Endothelial cell of umbilical vein (primary cell): Measurements from ENCODE around the gene C14orf93. TPM values are rescaled to one million over a fixed set of nuclear protein-coding genes. Genes with fewer than 3 reads are reported as not detected.

Source experiments
- BruUV-seq: library from RNA; stranded (reverse); fragments of 400-500 nt; replicated peaks from 2 replicates; lab custom pipeline; 2021; lab: Mats Ljungman, UMichigan
- CTCF ChIA-PET: fragments of 300-600, 350-600 bp; sonication (Branson Sonifier 250); formaldehyde crosslinking; loops from one replicate; lab custom pipeline; 2021; ENCODE audit warnings: antibody characterized with exemption, inconsistent platforms; lab: Charles Lee
- POLR2A ChIA-PET: fragments of 300-600, 350-600 bp; sonication (Branson Sonifier 250); formaldehyde crosslinking; loops from one replicate; lab custom pipeline; 2021; ENCODE audit warnings: antibody characterized with exemption, inconsistent platforms; lab: Charles Lee
- DNase-seq: peaks from one replicate; pipeline ENCODE4 v3.0.0-alpha.2; 2011; ENCODE audit warnings: low read depth, low spot score
- FAIRE-seq: peaks from 2 replicates; lab custom pipeline; 2011; peaks lifted over from hg19 to GRCh38; lab: Jason Lieb, UNC
- H2AFZ ChIP-seq: 2 replicates; pipeline ENCODE4 v1.6.0; 2012; ENCODE audit warnings: low read depth, low read length, control low read depth, inconsistent platforms
- H3K27ac ChIP-seq: 2 replicates; pipeline ENCODE4 v1.5.1; 2011; ENCODE audit warnings: low read depth, mild to moderate bottlenecking, control low read depth, low read length, moderate library complexity; ENCODE audit not compliant: insufficient read depth
- H3K27me3 ChIP-seq, 2 experiments: 2 replicates each; pipeline versions ENCODE4 v1.6.0 to v1.6.1; 2011; ENCODE audit warnings: low read length in 2 of 2, mixed read lengths in 1 of 2; ENCODE audit not compliant: control insufficient read depth in 2 of 2, insufficient read depth in 2 of 2
- H3K36me3 ChIP-seq, 2 experiments: 2 replicates in 1 of 2; 3 replicates in 1 of 2; pipeline ENCODE4 v1.5.1; 2011; ENCODE audit warnings: low read length in 2 of 2, mild to moderate bottlenecking in 1 of 2, moderate library complexity in 1 of 2; ENCODE audit not compliant: control insufficient read depth in 2 of 2, insufficient read depth in 2 of 2; ENCODE audit errors: extremely low read depth in 1 of 2
- H3K4me1 ChIP-seq: 3 replicates; pipeline ENCODE4 v1.5.1; 2011; ENCODE audit warnings: mild to moderate bottlenecking, low read length; ENCODE audit not compliant: control insufficient read depth, insufficient read depth; ENCODE audit errors: extremely low read depth
- H3K4me2 ChIP-seq: 2 replicates; pipeline ENCODE4 v1.6.1; 2011; ENCODE audit warnings: low read length, control low read depth, mixed read lengths; ENCODE audit not compliant: insufficient read depth
- H3K4me3 ChIP-seq, 3 experiments: fragments of 200-600 bp in 1 of 3; sonication (generic), shearing (Covaris generic) in 1 of 3; replicated peaks in 1 of 3; 2 replicates each; pipeline ENCODE4 v1.5.1; 2011 to 2016; ENCODE audit warnings: control low read depth in 3 of 3, low read length in 3 of 3, mild to moderate bottlenecking in 2 of 3, inconsistent platforms in 1 of 3, low read depth in 1 of 3, moderate library complexity in 1 of 3; ENCODE audit not compliant: insufficient read depth in 1 of 3
- H3K79me2 ChIP-seq: 2 replicates; pipeline ENCODE4 v1.6.0; 2012; ENCODE audit warnings: low read length, inconsistent platforms; ENCODE audit not compliant: control insufficient read depth, insufficient read depth
- H3K9ac ChIP-seq: replicated peaks from 2 replicates; pipeline ENCODE3; 2011; ENCODE audit warnings: low read length, control low read depth; ENCODE audit not compliant: insufficient read depth; ENCODE audit errors: extremely low read depth
- H3K9me1 ChIP-seq: replicated peaks from 3 replicates; pipeline ENCODE4 v1.6.0; 2011; ENCODE audit warnings: mild to moderate bottlenecking, low read length; ENCODE audit not compliant: control insufficient read depth, insufficient read depth; ENCODE audit errors: extremely low read depth
- H3K9me3 ChIP-seq: replicated peaks from 2 replicates; pipeline ENCODE4 v1.5.1; 2012; ENCODE audit warnings: low read length, inconsistent platforms; ENCODE audit not compliant: control insufficient read depth, insufficient read depth
- H4K20me1 ChIP-seq: replicated peaks from 2 replicates; pipeline ENCODE3; 2011; ENCODE audit warnings: mild to moderate bottlenecking, low read length; ENCODE audit not compliant: control insufficient read depth, insufficient read depth; ENCODE audit errors: extremely low read depth
- CTCF ChIP-seq, 2 donors: IDR thresholded peaks; 1 replicate in 1 of 2; 2 replicates in 1 of 2; pipeline ENCODE4 v1.5.1; 2011; ENCODE audit warnings: low read length in 2 of 2, mild to moderate bottlenecking in 2 of 2, moderate library complexity in 2 of 2, control low read depth in 1 of 2, inconsistent platforms in 1 of 2, low read depth in 1 of 2; ENCODE audit not compliant: insufficient read depth in 1 of 2; ENCODE audit errors: extremely low read depth in 1 of 2
- EZH2 ChIP-seq: IDR thresholded peaks from 2 replicates; pipeline ENCODE4 v1.6.1; 2012; ENCODE audit warnings: borderline replicate concordance, low read depth, mild to moderate bottlenecking, moderate library complexity, low read length, inconsistent platforms; ENCODE audit not compliant: severe bottlenecking
- FOS ChIP-seq: IDR thresholded peaks from 2 replicates; pipeline ENCODE4 v1.6.1; 2011; ENCODE audit warnings: mild to moderate bottlenecking, low read length, moderate library complexity, borderline replicate concordance; ENCODE audit not compliant: insufficient read depth
- GATA2 ChIP-seq: IDR thresholded peaks from 2 replicates; pipeline ENCODE4 v1.7.0; 2011; ENCODE audit warnings: low read depth, mild to moderate bottlenecking, moderate library complexity, mixed read lengths, low read length; ENCODE audit not compliant: insufficient read length, insufficient read depth
- JUN ChIP-seq: IDR thresholded peaks from 2 replicates; pipeline ENCODE4 v1.6.1; 2011; ENCODE audit warnings: borderline replicate concordance, low read depth; ENCODE audit not compliant: insufficient read length, insufficient read depth
- MAX ChIP-seq: IDR thresholded peaks from 2 replicates; pipeline ENCODE4 v1.6.1; 2011; ENCODE audit not compliant: insufficient read depth, insufficient read length
- MYC ChIP-seq: IDR thresholded peaks from one replicate; pipeline ENCODE4 v1.6.1; 2011; ENCODE audit warnings: mild to moderate bottlenecking, low read depth, low read length
- POLR2A ChIP-seq: IDR thresholded peaks from 2 replicates; pipeline ENCODE4 v1.6.1; 2012; ENCODE audit warnings: low read depth, mild to moderate bottlenecking, control low read depth, low read length
- POLR2AphosphoS5 ChIP-seq: IDR thresholded peaks from 2 replicates; pipeline ENCODE4 v1.6.1; 2012; ENCODE audit warnings: low read depth, mild to moderate bottlenecking, control low read depth, low read length, moderate library complexity; ENCODE audit not compliant: insufficient read depth
- dilution Hi-C: fragments of 300-500 bp; cut with MboI; formaldehyde crosslinking; loops from one replicate; pipeline ENCODE4 v1.15.0; 2019; ENCODE audit warnings: low sequenced_read_pairs; ENCODE audit not compliant: extremely low pct_ligation_motif_present
- intact Hi-C: fragments of 100-400 bp; cut with micrococcal nuclease; formaldehyde crosslinking; loops from one replicate; pipeline ENCODE4 v1.10.0; 2022
- polyA plus RNA-seq, 4 experiments: library from polyadenylated mRNA; depleted of rRNA in 3 of 4; stranded (reverse) in 3 of 4; unstranded in 1 of 4; fragments of >200 nt; gene quantifications; 2 replicates each; pipeline versions ENCODE4 v1.2.1 to v1.2.3, GENCODE V29; 2011 to 2012; ENCODE audit warnings: missing spikeins in 1 of 4
- total RNA-seq: library from RNA; stranded (reverse); gene quantifications from 2 replicates; pipeline ENCODE4 v1.2.3, GENCODE V29; 2021

C14orf93 gene
- total and polyA plus RNA-seq, 2 donors (not counting 3 experiments of a cell fraction or from before 2014, with no cell fraction given): 7.1 to 9.2 TPM

- no peak overlapping the region for H3K27ac ChIP-seq
- no peak for DNase-seq
- intact Hi-C loops (loop anchor here (1.0 to 10.0 kb wide), 6 partner anchors 65 to 502 kb away; partner anchors contain the start of genes MRPL52 and PRMT5), dilution Hi-C loops (no loop called here)
- no peaks in the 10 kb centered on the region for H3K9me3 ChIP-seq
- FAIRE-seq: no peak
- no peaks in the 10 kb centered on the region for H3K27me3 ChIP-seq
- peaks cover 30% of the 10 kb centered on the region in 2 experiments for H3K36me3 ChIP-seq
- peaks cover 3% of the 10 kb centered on the region for H3K79me2 ChIP-seq
- no peak overlapping the region for H3K9ac ChIP-seq
- TSS peak; percentile 47 for BruUV-seq
- TF ChIP-seq MAX (no peak), FOS (no peak), POLR2AphosphoS5 (no peak), CTCF (IDR thresholded peaks at IDR 0.05; ENCODE audit: extremely low read depth in 1 of 2, insufficient read depth in 1 of 2, low read depth in 1 of 2, low read length in 2 of 2) (no peak), MYC (no peak), EZH2 (no peak), JUN (no peak), GATA2 (no peak), POLR2A (no peak)
- no peak overlapping the region for H2AFZ ChIP-seq
- H4K20me1 ChIP-seq: no peaks in the 10 kb centered on the region
- H3K4me3 ChIP-seq: no peak overlapping the region
- H3K4me1 ChIP-seq: peaks cover 39% of the 10 kb centered on the region
- POLR2A ChIA-PET: interaction anchor here (1.0 to 1.6 kb wide), 6 partner anchors 12 to 77 kb away, joined by 3 to 13 read pairs (median 6); partner anchors contain the start of genes AJUBA and PSMB5
- H3K4me2 ChIP-seq: no peak overlapping the region
- no peaks in the 10 kb centered on the region for H3K9me1 ChIP-seq
- CTCF ChIA-PET: interaction anchor here (0.8 to 13.4 kb wide), 25 partner anchors 10 to 503 kb away, joined by 3 to 1071 read pairs (median 7); partner anchors contain the start of genes ACIN1, AJUBA, C14orf119 and HAUS4
Observed at GRCh38 chr14:23058654-23059504, 48.9 kb upstream of the C14orf93 start.
